Osteoblast (primary cell): ENCODE results near the gene B3GNT8. TPM values are rescaled to one million over a fixed set of nuclear protein-coding genes. Genes with fewer than 3 reads are reported as not detected.

Experiments
- DNase-seq: peaks from one replicate; pipeline ENCODE4 v3.0.0; 2011; ENCODE audit warnings: low spot score, mixed read lengths; ENCODE audit not compliant: insufficient read length; ENCODE audit errors: missing footprints
- H2AFZ ChIP-seq: 2 replicates; pipeline ENCODE4 v1.6.0; 2011; ENCODE audit warnings: mild to moderate bottlenecking, low read length
- H3K27ac ChIP-seq: 2 replicates; pipeline ENCODE4 v1.5.1; 2011; ENCODE audit warnings: mild to moderate bottlenecking, low read depth, low read length, moderate library complexity
- H3K27me3 ChIP-seq: 2 replicates; pipeline ENCODE4 v1.6.0; 2012; ENCODE audit warnings: mild to moderate bottlenecking, control low read depth, inconsistent platforms, low read length, moderate library complexity; ENCODE audit not compliant: insufficient read depth
- H3K36me3 ChIP-seq: 2 replicates; pipeline ENCODE4 v1.5.1; 2011; ENCODE audit warnings: mild to moderate bottlenecking, low read length, control low read depth, moderate library complexity; ENCODE audit not compliant: insufficient read depth
- H3K4me1 ChIP-seq: 2 replicates; pipeline ENCODE4 v1.5.1; 2011; ENCODE audit warnings: mild to moderate bottlenecking, low read length, control low read depth, moderate library complexity; ENCODE audit not compliant: insufficient read depth
- H3K4me2 ChIP-seq: 2 replicates; pipeline ENCODE4 v1.6.0; 2011; ENCODE audit warnings: mild to moderate bottlenecking, low read length; ENCODE audit not compliant: insufficient read depth
- H3K4me3 ChIP-seq: fragments of 200-600 bp; sonication (generic); 3 replicates; pipeline ENCODE4 v1.5.1; 2012; ENCODE audit warnings: mild to moderate bottlenecking, low read length, inconsistent platforms; ENCODE audit not compliant: insufficient read depth
- H3K79me2 ChIP-seq: 2 replicates; pipeline ENCODE4 v1.6.0; 2012; ENCODE audit warnings: mild to moderate bottlenecking, low read length, control low read depth, inconsistent platforms; ENCODE audit not compliant: insufficient read depth
- H3K9me3 ChIP-seq: 2 replicates; pipeline ENCODE4 v1.5.1; 2011; ENCODE audit warnings: low read depth, low read length, control low read depth
- H4K20me1 ChIP-seq: 2 replicates; pipeline ENCODE4 v1.6.0; 2012; ENCODE audit warnings: mild to moderate bottlenecking, low read length, control low read depth; ENCODE audit not compliant: insufficient read depth
- total RNA-seq: library from RNA; depleted of rRNA; stranded (reverse); fragments of >200 nt; gene quantifications from 2 replicates; pipeline ENCODE4 v1.2.3, GENCODE V29; 2012
- TF ChIP-seq, protein P1 (sequence below): IDR thresholded peaks from 2 replicates; pipeline ENCODE4 v1.5.1; 2011; ENCODE audit warnings: mild to moderate bottlenecking, low read depth, low read length, moderate library complexity; ENCODE audit errors: extremely low read depth

The B3GNT8 gene
- total RNA-seq, 1 donor, result 0.72 TPM

DNA sequence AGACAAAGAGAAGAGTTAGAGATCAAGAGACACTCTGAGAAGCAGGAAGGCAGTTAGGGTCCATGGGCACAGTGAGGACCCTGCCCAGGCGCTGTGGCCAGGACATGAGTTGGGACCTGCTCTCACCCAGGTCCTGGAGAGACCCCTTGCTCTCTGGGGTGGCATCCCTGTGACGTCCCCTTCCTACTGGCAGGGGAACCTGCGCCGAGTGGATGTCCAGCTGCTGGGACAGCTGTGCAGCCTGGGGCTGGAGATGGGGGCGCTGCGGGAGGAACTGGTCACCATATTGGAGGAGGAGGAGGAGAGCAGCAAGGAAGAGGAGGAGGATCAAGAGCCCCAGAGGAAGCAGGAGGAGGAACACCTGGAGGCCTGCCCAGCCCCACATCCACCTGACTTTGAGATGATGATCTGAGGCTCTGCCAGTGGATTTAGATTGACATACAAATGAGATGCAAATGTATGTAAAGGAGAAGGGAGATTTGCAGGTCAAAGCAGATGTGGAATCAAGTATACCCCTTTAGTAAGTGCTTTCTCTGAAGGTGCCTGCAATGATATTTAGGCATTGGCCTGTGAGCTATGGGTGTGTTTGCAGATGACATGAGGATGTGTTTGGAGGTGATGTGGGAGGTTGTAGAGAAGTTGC, 16.8 kb upstream of the B3GNT8 start:
- no peaks in the 10 kb centered on the region for H3K36me3 ChIP-seq
- H2AFZ ChIP-seq, result no peak overlapping the region
- H3K9me3 ChIP-seq, result no peaks in the 10 kb centered on the region
- H3K27me3 ChIP-seq, result peaks cover 7% of the 10 kb centered on the region
- H3K4me1 ChIP-seq, result peaks cover 4% of the 10 kb centered on the region
- peak; percentile 35 for DNase-seq
- no peak overlapping the region for H3K27ac ChIP-seq
- no peaks in the 10 kb centered on the region for H3K79me2 ChIP-seq
- TF ChIP-seq, protein P1, sequence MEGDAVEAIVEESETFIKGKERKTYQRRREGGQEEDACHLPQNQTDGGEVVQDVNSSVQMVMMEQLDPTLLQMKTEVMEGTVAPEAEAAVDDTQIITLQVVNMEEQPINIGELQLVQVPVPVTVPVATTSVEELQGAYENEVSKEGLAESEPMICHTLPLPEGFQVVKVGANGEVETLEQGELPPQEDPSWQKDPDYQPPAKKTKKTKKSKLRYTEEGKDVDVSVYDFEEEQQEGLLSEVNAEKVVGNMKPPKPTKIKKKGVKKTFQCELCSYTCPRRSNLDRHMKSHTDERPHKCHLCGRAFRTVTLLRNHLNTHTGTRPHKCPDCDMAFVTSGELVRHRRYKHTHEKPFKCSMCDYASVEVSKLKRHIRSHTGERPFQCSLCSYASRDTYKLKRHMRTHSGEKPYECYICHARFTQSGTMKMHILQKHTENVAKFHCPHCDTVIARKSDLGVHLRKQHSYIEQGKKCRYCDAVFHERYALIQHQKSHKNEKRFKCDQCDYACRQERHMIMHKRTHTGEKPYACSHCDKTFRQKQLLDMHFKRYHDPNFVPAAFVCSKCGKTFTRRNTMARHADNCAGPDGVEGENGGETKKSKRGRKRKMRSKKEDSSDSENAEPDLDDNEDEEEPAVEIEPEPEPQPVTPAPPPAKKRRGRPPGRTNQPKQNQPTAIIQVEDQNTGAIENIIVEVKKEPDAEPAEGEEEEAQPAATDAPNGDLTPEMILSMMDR, result no peak
- no peaks in the 10 kb centered on the region for H4K20me1 ChIP-seq
- no peak overlapping the region for H3K4me3 ChIP-seq
- no peak overlapping the region for H3K4me2 ChIP-seq

- peak; percentile 26 for DNase-seq
- H3K4me1 ChIP-seq, result peaks cover 5% of the 10 kb centered on the region
These were observed 15.5 kb upstream of the B3GNT8 start, which contains the start of gene ERICH4 for GRCh38 chr19:41442473-41443355. Gene ERICH4 (plus strand): TSS chr19:41443156. CDS start chr19:41443170, 14 bp downstream.

DNA sequence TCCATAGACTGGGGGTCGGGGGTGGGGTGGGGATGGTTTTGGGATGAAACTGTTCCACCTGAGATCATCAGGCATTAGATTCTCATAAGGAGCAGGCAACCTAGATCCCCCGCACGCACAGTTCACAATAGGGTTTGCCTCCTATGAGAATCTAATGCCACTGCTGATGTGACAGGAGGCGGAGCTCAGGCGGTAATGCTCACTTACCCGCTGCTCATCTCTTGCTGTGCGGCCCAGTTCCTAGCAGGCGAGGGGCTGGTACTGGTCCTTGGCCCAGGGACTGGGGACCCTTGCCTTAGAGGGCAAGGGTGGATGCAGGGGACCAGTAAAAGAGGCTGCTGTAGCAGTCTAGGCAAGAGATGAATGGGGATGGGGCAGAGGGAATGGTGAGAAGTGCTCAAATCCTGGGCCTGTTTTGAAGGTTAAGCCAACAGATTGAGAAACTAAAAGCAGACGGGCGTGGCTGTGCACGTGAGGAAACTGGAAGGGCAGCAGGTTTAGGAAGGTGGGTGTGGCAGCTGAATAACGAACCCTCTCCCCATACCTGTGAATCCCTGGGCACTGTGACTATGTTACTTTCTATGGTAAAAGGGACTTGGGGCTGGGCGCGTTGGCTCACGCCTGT, 14.3 kb upstream of the B3GNT8 start:
- Histone ChIP-seq H3K4me3 (no peak overlapping the region), H3K27ac (no peak overlapping the region), H3K4me1 (peaks cover 5% of the 10 kb centered on the region), H3K27me3 (peaks cover 3% of the 10 kb centered on the region), H3K79me2 (peaks cover 3% of the 10 kb centered on the region), H4K20me1 (no peaks in the 10 kb centered on the region), H2AFZ (no peak overlapping the region), H3K4me2 (no peak overlapping the region), H3K9me3 (no peaks in the 10 kb centered on the region), H3K36me3 (peaks cover 6% of the 10 kb centered on the region)
- DNase-seq, result no peak
- TF ChIP-seq, protein P1, result no peak

More at GRCh38 chr19:41442473-41443355, 15.5 kb upstream of the B3GNT8 start, which contains the start of gene ERICH4:
- Histone ChIP-seq H4K20me1 (no peaks in the 10 kb centered on the region), H3K4me2 (no peak within 1 kb of the TSS), H3K9me3 (no peaks in the 10 kb centered on the region), H3K36me3 (peaks cover 3% of the 10 kb centered on the region), H3K27me3 (peaks cover 4% of the 10 kb centered on the region), H3K4me3 (no peak within 1 kb of the TSS), H3K79me2 (peaks cover 3% of the 10 kb centered on the region), H2AFZ (no peak within 1 kb of the TSS), H3K27ac (no peak within 1 kb of the TSS)
- TF ChIP-seq, protein P1, result no peak
